Endothelial cell of umbilical vein (primary cell): Measurements from ENCODE around the gene FGFBP2. TPM values are rescaled to one million over a fixed set of nuclear protein-coding genes. Genes with fewer than 3 reads are reported as not detected.

Experiments used
- BruUV-seq: library from RNA; stranded (reverse); fragments of 400-500 nt; replicated peaks from 2 replicates; lab custom pipeline; 2021; lab: Mats Ljungman, UMichigan
- CTCF ChIA-PET: fragments of 300-600, 350-600 bp; sonication (Branson Sonifier 250); formaldehyde crosslinking; loops from one replicate; lab custom pipeline; 2021; ENCODE audit warnings: antibody characterized with exemption, inconsistent platforms; lab: Charles Lee
- POLR2A ChIA-PET: fragments of 300-600, 350-600 bp; sonication (Branson Sonifier 250); formaldehyde crosslinking; loops from one replicate; lab custom pipeline; 2021; ENCODE audit warnings: antibody characterized with exemption, inconsistent platforms; lab: Charles Lee
- DNase-seq: peaks from one replicate; pipeline ENCODE4 v3.0.0-alpha.2; 2011; ENCODE audit warnings: low read depth, low spot score
- FAIRE-seq: peaks from 2 replicates; lab custom pipeline; 2011; peaks lifted over from hg19 to GRCh38; lab: Jason Lieb, UNC
- H2AFZ ChIP-seq: 2 replicates; pipeline ENCODE4 v1.6.0; 2012; ENCODE audit warnings: low read depth, low read length, control low read depth, inconsistent platforms
- H3K27ac ChIP-seq: 2 replicates; pipeline ENCODE4 v1.5.1; 2011; ENCODE audit warnings: low read depth, mild to moderate bottlenecking, control low read depth, low read length, moderate library complexity; ENCODE audit not compliant: insufficient read depth
- H3K27me3 ChIP-seq, 2 experiments: 2 replicates each; pipeline versions ENCODE4 v1.6.0 to v1.6.1; 2011; ENCODE audit warnings: low read length in 2 of 2, mixed read lengths in 1 of 2; ENCODE audit not compliant: control insufficient read depth in 2 of 2, insufficient read depth in 2 of 2
- H3K36me3 ChIP-seq, 2 experiments: 2 replicates in 1 of 2; 3 replicates in 1 of 2; pipeline ENCODE4 v1.5.1; 2011; ENCODE audit warnings: low read length in 2 of 2, mild to moderate bottlenecking in 1 of 2, moderate library complexity in 1 of 2; ENCODE audit not compliant: control insufficient read depth in 2 of 2, insufficient read depth in 2 of 2; ENCODE audit errors: extremely low read depth in 1 of 2
- H3K4me1 ChIP-seq: 3 replicates; pipeline ENCODE4 v1.5.1; 2011; ENCODE audit warnings: mild to moderate bottlenecking, low read length; ENCODE audit not compliant: control insufficient read depth, insufficient read depth; ENCODE audit errors: extremely low read depth
- H3K4me2 ChIP-seq: 2 replicates; pipeline ENCODE4 v1.6.1; 2011; ENCODE audit warnings: low read length, control low read depth, mixed read lengths; ENCODE audit not compliant: insufficient read depth
- H3K4me3 ChIP-seq, 3 experiments: fragments of 200-600 bp in 1 of 3; sonication (generic), shearing (Covaris generic) in 1 of 3; replicated peaks in 1 of 3; 2 replicates each; pipeline ENCODE4 v1.5.1; 2011 to 2016; ENCODE audit warnings: control low read depth in 3 of 3, low read length in 3 of 3, mild to moderate bottlenecking in 2 of 3, inconsistent platforms in 1 of 3, low read depth in 1 of 3, moderate library complexity in 1 of 3; ENCODE audit not compliant: insufficient read depth in 1 of 3
- H3K79me2 ChIP-seq: 2 replicates; pipeline ENCODE4 v1.6.0; 2012; ENCODE audit warnings: low read length, inconsistent platforms; ENCODE audit not compliant: control insufficient read depth, insufficient read depth
- H3K9ac ChIP-seq: replicated peaks from 2 replicates; pipeline ENCODE3; 2011; ENCODE audit warnings: low read length, control low read depth; ENCODE audit not compliant: insufficient read depth; ENCODE audit errors: extremely low read depth
- H3K9me1 ChIP-seq: replicated peaks from 3 replicates; pipeline ENCODE4 v1.6.0; 2011; ENCODE audit warnings: mild to moderate bottlenecking, low read length; ENCODE audit not compliant: control insufficient read depth, insufficient read depth; ENCODE audit errors: extremely low read depth
- H3K9me3 ChIP-seq: replicated peaks from 2 replicates; pipeline ENCODE4 v1.5.1; 2012; ENCODE audit warnings: low read length, inconsistent platforms; ENCODE audit not compliant: control insufficient read depth, insufficient read depth
- H4K20me1 ChIP-seq: replicated peaks from 2 replicates; pipeline ENCODE3; 2011; ENCODE audit warnings: mild to moderate bottlenecking, low read length; ENCODE audit not compliant: control insufficient read depth, insufficient read depth; ENCODE audit errors: extremely low read depth
- CTCF ChIP-seq, 2 donors: IDR thresholded peaks; 1 replicate in 1 of 2; 2 replicates in 1 of 2; pipeline ENCODE4 v1.5.1; 2011; ENCODE audit warnings: low read length in 2 of 2, mild to moderate bottlenecking in 2 of 2, moderate library complexity in 2 of 2, control low read depth in 1 of 2, inconsistent platforms in 1 of 2, low read depth in 1 of 2; ENCODE audit not compliant: insufficient read depth in 1 of 2; ENCODE audit errors: extremely low read depth in 1 of 2
- FOS ChIP-seq: IDR thresholded peaks from 2 replicates; pipeline ENCODE4 v1.6.1; 2011; ENCODE audit warnings: mild to moderate bottlenecking, low read length, moderate library complexity, borderline replicate concordance; ENCODE audit not compliant: insufficient read depth
- JUN ChIP-seq: IDR thresholded peaks from 2 replicates; pipeline ENCODE4 v1.6.1; 2011; ENCODE audit warnings: borderline replicate concordance, low read depth; ENCODE audit not compliant: insufficient read length, insufficient read depth
- MAX ChIP-seq: IDR thresholded peaks from 2 replicates; pipeline ENCODE4 v1.6.1; 2011; ENCODE audit not compliant: insufficient read depth, insufficient read length
- POLR2A ChIP-seq: IDR thresholded peaks from 2 replicates; pipeline ENCODE4 v1.6.1; 2012; ENCODE audit warnings: low read depth, mild to moderate bottlenecking, control low read depth, low read length
- POLR2AphosphoS5 ChIP-seq: IDR thresholded peaks from 2 replicates; pipeline ENCODE4 v1.6.1; 2012; ENCODE audit warnings: low read depth, mild to moderate bottlenecking, control low read depth, low read length, moderate library complexity; ENCODE audit not compliant: insufficient read depth
- dilution Hi-C: fragments of 300-500 bp; cut with MboI; formaldehyde crosslinking; loops from one replicate; pipeline ENCODE4 v1.15.0; 2019; ENCODE audit warnings: low sequenced_read_pairs; ENCODE audit not compliant: extremely low pct_ligation_motif_present
- intact Hi-C: fragments of 100-400 bp; cut with micrococcal nuclease; formaldehyde crosslinking; loops from one replicate; pipeline ENCODE4 v1.10.0; 2022
- polyA plus RNA-seq, 4 experiments: library from polyadenylated mRNA; depleted of rRNA in 3 of 4; stranded (reverse) in 3 of 4; unstranded in 1 of 4; fragments of >200 nt; gene quantifications; 2 replicates each; pipeline versions ENCODE4 v1.2.1 to v1.2.3, GENCODE V29; 2011 to 2012; ENCODE audit warnings: missing spikeins in 1 of 4
- total RNA-seq: library from RNA; stranded (reverse); gene quantifications from 2 replicates; pipeline ENCODE4 v1.2.3, GENCODE V29; 2021

The FGFBP2 gene
- total and polyA plus RNA-seq, 2 donors (not counting 3 experiments of a cell fraction or from before 2014, with no cell fraction given): not detected

- no peaks in the 10 kb centered on the region for H3K4me1 ChIP-seq
- no peaks in the 10 kb centered on the region for H3K9me1 ChIP-seq
- no peak overlapping the region for H3K4me2 ChIP-seq
- peak; percentile 88 for FAIRE-seq
- dilution Hi-C loops: no loop called here
- no peaks in the 10 kb centered on the region for H3K79me2 ChIP-seq
- H3K9ac ChIP-seq: no peak overlapping the region
- H3K4me3 ChIP-seq: no peak overlapping the region
- ChIA-PET POLR2A (no interaction called here), CTCF (interaction anchor here (0.8 to 4.5 kb wide), 23 partner anchors 9 to 1471 kb away, joined by 3 to 93 read pairs (median 5); partner anchors contain the start of genes CC2D2A and FGFBP2)
- H3K9me3 ChIP-seq: no peaks in the 10 kb centered on the region
- BruUV-seq: no TSS peak
- no peak overlapping the region for H2AFZ ChIP-seq
- TF ChIP-seq POLR2A: no peak
- no peak for TF ChIP-seq FOS
- TF ChIP-seq POLR2AphosphoS5: no peak
- TF ChIP-seq MAX: no peak
- peak; percentile 78 to 85 for TF ChIP-seq CTCF (IDR thresholded peaks at IDR 0.05; ENCODE audit: extremely low read depth in 1 of 2, insufficient read depth in 1 of 2, low read depth in 1 of 2, low read length in 2 of 2)
- no peak for TF ChIP-seq JUN
- H3K27ac ChIP-seq: no peak overlapping the region
- peak; percentile 73 for DNase-seq
- H4K20me1 ChIP-seq: no peaks in the 10 kb centered on the region
- intact Hi-C loops: loop anchor here (1.0 to 2.0 kb wide), 5 partner anchors 38 to 522 kb away; partner anchors contain the start of gene FGFBP2
- H3K27me3 ChIP-seq: peaks cover 6% of the 10 kb centered on the region in 2 experiments
- H3K36me3 ChIP-seq: no peaks in the 10 kb centered on the region
Observed at GRCh38 chr4:16001484-16001858, 38.5 kb upstream of the FGFBP2 start.
